Epithelial cell of proximal tubule (primary cell): ENCODE measurements around the gene UHRF1. TPM values are rescaled to one million over a fixed set of nuclear protein-coding genes. Genes with fewer than 3 reads are reported as not detected.

Source experiments
- DNase-seq: peaks from one replicate; pipeline ENCODE4 v3.0.0-alpha.2; 2011; ENCODE audit warnings: low read depth
- H3K4me3 ChIP-seq: 2 replicates; pipeline ENCODE4 v1.5.1; 2011; ENCODE audit warnings: low read depth, mild to moderate bottlenecking, low read length
- total RNA-seq: library from RNA; depleted of rRNA; stranded (reverse); fragments of >200 nt; gene quantifications from 2 replicates; pipeline ENCODE4 v1.2.3, GENCODE V29; 2015
- TF ChIP-seq, protein P1 (sequence below): conservative IDR thresholded peaks from 2 replicates; pipeline ENCODE4 v1.5.1; 2012; ENCODE audit warnings: low read depth, mild to moderate bottlenecking, low read length

UHRF1 gene
- total RNA-seq, 1 donor from 2014 or later = 81.5 TPM

DNA sequence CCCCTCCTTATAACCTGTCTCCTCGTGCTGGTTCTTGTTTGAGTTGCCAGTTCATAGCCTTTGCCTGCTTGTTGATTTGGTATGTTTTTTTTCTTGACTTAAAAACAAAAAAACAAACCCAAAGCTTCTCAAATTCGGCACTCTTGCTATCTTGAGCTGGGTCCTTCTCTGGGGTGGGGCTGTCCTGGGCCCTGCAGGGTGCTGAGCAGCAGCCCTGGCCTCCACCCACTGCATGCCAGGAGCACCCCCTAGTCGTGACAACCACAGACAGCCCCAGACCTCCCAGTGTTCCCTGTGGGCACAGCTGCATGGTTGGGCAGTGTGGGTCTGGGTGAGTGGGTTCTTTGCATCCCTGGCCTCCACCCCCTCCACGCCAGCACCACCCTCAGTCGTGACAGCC lies 87.4 kb downstream of the UHRF1 start:
- TF ChIP-seq, protein P1, sequence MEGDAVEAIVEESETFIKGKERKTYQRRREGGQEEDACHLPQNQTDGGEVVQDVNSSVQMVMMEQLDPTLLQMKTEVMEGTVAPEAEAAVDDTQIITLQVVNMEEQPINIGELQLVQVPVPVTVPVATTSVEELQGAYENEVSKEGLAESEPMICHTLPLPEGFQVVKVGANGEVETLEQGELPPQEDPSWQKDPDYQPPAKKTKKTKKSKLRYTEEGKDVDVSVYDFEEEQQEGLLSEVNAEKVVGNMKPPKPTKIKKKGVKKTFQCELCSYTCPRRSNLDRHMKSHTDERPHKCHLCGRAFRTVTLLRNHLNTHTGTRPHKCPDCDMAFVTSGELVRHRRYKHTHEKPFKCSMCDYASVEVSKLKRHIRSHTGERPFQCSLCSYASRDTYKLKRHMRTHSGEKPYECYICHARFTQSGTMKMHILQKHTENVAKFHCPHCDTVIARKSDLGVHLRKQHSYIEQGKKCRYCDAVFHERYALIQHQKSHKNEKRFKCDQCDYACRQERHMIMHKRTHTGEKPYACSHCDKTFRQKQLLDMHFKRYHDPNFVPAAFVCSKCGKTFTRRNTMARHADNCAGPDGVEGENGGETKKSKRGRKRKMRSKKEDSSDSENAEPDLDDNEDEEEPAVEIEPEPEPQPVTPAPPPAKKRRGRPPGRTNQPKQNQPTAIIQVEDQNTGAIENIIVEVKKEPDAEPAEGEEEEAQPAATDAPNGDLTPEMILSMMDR = no peak
- no peak overlapping the region for H3K4me3 ChIP-seq
- no peak for DNase-seq

DNA sequence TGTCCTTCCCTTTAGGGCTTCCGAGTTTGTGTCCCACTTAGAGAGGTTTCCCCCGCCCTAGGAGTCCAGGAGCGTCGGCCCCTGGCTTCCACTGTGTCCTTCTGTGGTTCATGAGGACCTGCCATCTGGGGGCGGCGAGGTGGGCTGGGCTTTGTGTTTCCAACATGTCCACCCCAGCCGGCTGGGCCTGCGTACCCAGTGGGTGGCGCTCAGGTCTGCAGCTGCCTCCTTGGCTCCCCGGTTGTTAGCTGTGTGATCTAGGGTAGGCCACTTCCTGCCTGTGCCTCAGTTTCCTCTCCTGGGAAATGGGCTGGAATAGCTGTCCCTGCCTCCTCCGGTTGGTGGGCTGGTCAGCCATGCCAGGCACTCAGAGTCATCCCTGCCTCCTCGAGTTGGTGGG lies 88.0 kb downstream of the UHRF1 start:
- TF ChIP-seq, protein P1 = no peak
- no peak for DNase-seq
- no peak overlapping the region for H3K4me3 ChIP-seq

DNA sequence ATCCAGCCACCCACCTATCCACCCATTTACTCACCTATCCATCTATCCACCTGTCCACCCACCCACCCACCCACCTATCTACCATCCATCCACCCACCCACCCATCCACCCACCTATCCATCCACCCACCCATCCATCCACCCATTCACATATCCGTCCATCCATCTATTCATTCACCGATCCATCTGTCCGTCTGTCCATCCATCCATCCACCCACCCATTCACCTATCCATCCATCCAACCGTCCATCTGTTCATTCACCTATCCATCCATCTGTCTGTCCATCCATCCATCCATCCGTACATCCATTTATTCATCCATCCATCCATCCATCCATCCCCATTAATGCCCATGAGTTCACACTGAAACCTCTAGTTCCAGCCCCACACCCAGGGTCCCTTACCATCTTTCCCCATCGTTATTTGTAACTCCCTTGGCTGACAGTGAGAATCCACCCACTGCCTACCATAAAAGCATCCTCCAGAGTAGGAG lies 90.9 kb downstream of the UHRF1 start:
- H3K4me3 ChIP-seq = no peak overlapping the region
- DNase-seq = no peak
- TF ChIP-seq, protein P1 = no peak

DNA sequence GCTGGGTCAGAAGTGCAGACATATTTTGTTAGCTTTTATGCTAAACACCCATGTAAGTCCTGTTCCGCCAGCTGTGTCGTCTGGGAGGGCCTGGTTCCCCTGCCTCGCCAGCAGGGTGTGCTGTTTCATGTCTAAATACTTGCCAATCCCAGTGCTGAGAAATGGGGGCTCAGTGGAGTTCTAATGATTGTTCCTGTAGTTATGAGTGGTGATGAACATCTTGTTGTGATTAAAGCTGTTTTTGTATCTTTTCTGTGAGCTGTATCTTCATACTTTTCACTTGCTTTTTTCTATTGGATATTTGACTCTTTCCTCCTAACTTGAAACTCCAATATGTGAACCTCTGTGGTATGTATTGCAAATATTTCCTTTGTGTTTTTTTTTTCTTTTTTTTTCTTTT lies 92.3 kb downstream of the UHRF1 start:
- TF ChIP-seq, protein P1 = peak; percentile 81
- DNase-seq = no peak

DNA sequence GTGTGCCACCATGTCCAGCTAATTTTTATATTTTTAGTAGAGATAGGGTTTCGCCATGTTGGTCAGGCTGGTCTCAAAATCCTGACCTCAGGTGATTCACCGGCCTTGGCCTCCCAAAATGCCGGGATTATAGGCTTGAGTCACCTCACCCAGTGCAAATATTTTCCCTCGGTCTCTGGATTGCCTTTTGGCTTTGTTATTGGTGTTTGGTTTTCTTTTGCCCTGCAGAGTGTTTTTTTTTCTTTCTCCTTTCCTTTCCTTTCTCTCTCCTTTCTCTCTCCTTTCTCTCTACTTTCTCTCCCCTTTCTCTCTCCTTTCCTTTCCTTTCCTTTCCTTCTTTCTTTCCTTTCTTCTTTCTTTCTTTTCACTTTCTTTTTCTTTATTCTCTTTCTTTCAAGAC lies 92.8 kb downstream of the UHRF1 start:
- TF ChIP-seq, protein P1 = no peak
- no peak for DNase-seq
- H3K4me3 ChIP-seq = no peak overlapping the region

More for the DNA sequence above, 92.3 kb downstream of the UHRF1 start:
- H3K4me3 ChIP-seq = no peak overlapping the region

DNA sequence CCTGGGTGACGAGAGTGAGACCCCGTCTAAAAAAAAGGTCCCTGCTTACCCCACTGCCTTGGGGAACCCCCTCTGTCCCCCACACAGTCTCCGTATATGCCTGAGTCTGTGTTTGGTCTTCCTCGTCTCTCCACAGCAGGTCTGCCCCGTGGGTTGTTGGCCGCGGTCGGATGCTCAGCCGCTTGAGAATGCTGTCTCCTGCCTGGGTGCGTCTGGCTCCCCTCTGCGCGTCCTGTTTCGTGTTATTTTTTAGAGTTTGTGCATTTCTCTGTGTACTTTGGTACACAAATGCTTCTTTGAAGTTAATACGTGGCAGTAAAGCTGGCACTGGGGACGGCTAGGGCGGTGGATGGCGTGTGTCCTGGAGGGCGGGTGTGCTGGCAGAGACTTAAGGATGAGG lies 94.5 kb downstream of the UHRF1 start:
- no peak overlapping the region for H3K4me3 ChIP-seq
- TF ChIP-seq, protein P1 = no peak
- DNase-seq = no peak

DNA sequence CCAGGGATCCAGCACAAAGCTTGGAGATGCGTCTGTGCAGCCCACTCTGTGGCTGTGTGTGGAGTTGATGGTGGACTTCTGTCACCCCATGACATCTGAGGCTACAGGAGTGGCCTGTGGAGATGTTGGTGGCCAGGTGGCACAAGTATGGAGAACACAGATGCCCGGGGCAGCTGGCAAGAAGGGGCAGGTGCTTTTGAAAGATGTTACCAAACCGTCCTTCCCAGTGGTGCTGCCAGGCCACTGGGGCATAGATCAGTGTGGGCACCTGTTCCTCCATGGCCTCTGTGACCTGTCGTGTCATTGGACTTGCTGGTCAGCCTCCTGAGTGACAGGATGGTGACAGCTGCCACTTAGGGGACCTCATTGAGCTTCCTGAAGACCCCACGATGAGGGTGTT lies 95.8 kb downstream of the UHRF1 start:
- H3K4me3 ChIP-seq = no peak overlapping the region
- no peak for DNase-seq
- TF ChIP-seq, protein P1 = no peak
